Hepatic stellate cell (primary cell): ENCODE results near the gene RGPD6.
"Not testable (repeated sequence)": the region's sequence is repeated elsewhere in the genome, so short reads cannot be mapped to it uniquely, and the experiment has no call there.

Source experiments
- DNase-seq: peaks from one replicate; pipeline ENCODE4 v3.0.0; 2011; ENCODE audit warnings: low spot score

RGPD6 gene

GRCh38 chr2:110576763-110577416, at the start of gene RGPD6:
TSS of gene RGPD6 (minus strand) at chr2:110577222. CDS start at chr2:110577024, 198 bp downstream.
- DNase-seq: not testable (repeated sequence)

GRCh38 chr2:110619326-110619939, 42.4 kb upstream of the RGPD6 start:
- DNase-seq: not testable (repeated sequence)

- not testable (repeated sequence) for DNase-seq
Measured at GRCh38 chr2:110613927-110614326, 36.9 kb upstream of the RGPD6 start.

- DNase-seq: not testable (repeated sequence)
Measured at GRCh38 chr2:110610613-110611250, 33.7 kb upstream of the RGPD6 start.

GRCh38 chr2:110609843-110610612, 33.0 kb upstream of the RGPD6 start:
- not testable (repeated sequence) for DNase-seq

- not testable (repeated sequence) for DNase-seq
Measured at GRCh38 chr2:110608788-110609502, 31.9 kb upstream of the RGPD6 start.

- DNase-seq: not testable (repeated sequence)
Measured at GRCh38 chr2:110605057-110605456, 28.0 kb upstream of the RGPD6 start.

- not testable (repeated sequence) for DNase-seq
Measured at GRCh38 chr2:110603917-110604591, 27.0 kb upstream of the RGPD6 start.

- DNase-seq: not testable (repeated sequence)
Measured at GRCh38 chr2:110602139-110602538, 25.1 kb upstream of the RGPD6 start.

GRCh38 chr2:110591973-110592372, 15.0 kb upstream of the RGPD6 start:
- DNase-seq: not testable (repeated sequence)

GRCh38 chr2:110589677-110590330, 12.8 kb upstream of the RGPD6 start:
- not testable (repeated sequence) for DNase-seq

GRCh38 chr2:110588520-110588919, 11.5 kb upstream of the RGPD6 start:
- DNase-seq: not testable (repeated sequence)

- not testable (repeated sequence) for DNase-seq
Measured at GRCh38 chr2:110579216-110579965, 2.4 kb upstream of the RGPD6 start.

GRCh38 chr2:110578429-110578828, 1.4 kb upstream of the RGPD6 start:
- not testable (repeated sequence) for DNase-seq

GRCh38 chr2:110499755-110500377, 77.2 kb downstream of the RGPD6 start:
- DNase-seq: not testable (repeated sequence)

- not testable (repeated sequence) for DNase-seq
Measured at GRCh38 chr2:110496027-110496426, 81.0 kb downstream of the RGPD6 start.

GRCh38 chr2:110494488-110494887, 82.5 kb downstream of the RGPD6 start:
- not testable (repeated sequence) for DNase-seq

- DNase-seq: not testable (repeated sequence)
Measured at GRCh38 chr2:110488991-110489390, 88.0 kb downstream of the RGPD6 start.

- DNase-seq: not testable (repeated sequence)
Measured at GRCh38 chr2:110482697-110483096, 94.3 kb downstream of the RGPD6 start.
